CD4-positive, alpha-beta T cell treated with Interferon alpha-2 for 1 hour (primary cell): ENCODE results near the gene EHD4.

Experiments
- DNase-seq, 2 donors: peaks; one replicate each; pipeline ENCODE4 v3.0.0-alpha.2; 2020 to 2022

The EHD4 gene

GRCh38 chr15:41972253-41973242 lies at the start of gene EHD4:
Gene EHD4 (minus strand): TSS chr15:41972557. CDS start chr15:41972494, 63 bp downstream.
- peak; percentile 97 to 98 for DNase-seq

- no peak for DNase-seq
These were observed 49.2 kb upstream of the EHD4 start for GRCh38 chr15:42021593-42021992.

GRCh38 chr15:42020713-42021273 lies 48.4 kb upstream of the EHD4 start, which contains the start of gene PLA2G4E:
Gene PLA2G4E (minus strand): TSS chr15:42021042. CDS start chr15:42021030, 12 bp downstream.
- no peak for DNase-seq

- DNase-seq: no peak
These were observed 46.2 kb upstream of the EHD4 start for GRCh38 chr15:42018306-42019224.

- no peak for DNase-seq
These were observed 44.6 kb upstream of the EHD4 start for GRCh38 chr15:42016971-42017370.

- DNase-seq: no peak
These were observed 42.0 kb upstream of the EHD4 start for GRCh38 chr15:42014406-42014805.

- no peak for DNase-seq
These were observed 40.6 kb upstream of the EHD4 start for GRCh38 chr15:42012928-42013482.

GRCh38 chr15:42012241-42012640 lies 39.9 kb upstream of the EHD4 start:
- no peak for DNase-seq

GRCh38 chr15:42011074-42011473 lies 38.7 kb upstream of the EHD4 start:
- DNase-seq: no peak

GRCh38 chr15:42010434-42010833 lies 38.1 kb upstream of the EHD4 start:
- DNase-seq: no peak

GRCh38 chr15:42009474-42009873 lies 37.1 kb upstream of the EHD4 start:
- DNase-seq: no peak

- no peak for DNase-seq
These were observed 36.7 kb upstream of the EHD4 start for GRCh38 chr15:42009022-42009421.

- no peak for DNase-seq
These were observed 35.0 kb upstream of the EHD4 start for GRCh38 chr15:42007386-42007785.

- no peak for DNase-seq
These were observed 30.0 kb upstream of the EHD4 start for GRCh38 chr15:42002333-42002732.

- DNase-seq: no peak
These were observed 28.9 kb upstream of the EHD4 start for GRCh38 chr15:42001236-42001635.

GRCh38 chr15:41999290-42000285 lies 27.2 kb upstream of the EHD4 start:
- no peak for DNase-seq

- no peak for DNase-seq
These were observed 25.5 kb upstream of the EHD4 start for GRCh38 chr15:41997845-41998244.

- DNase-seq: no peak
These were observed 24.7 kb upstream of the EHD4 start for GRCh38 chr15:41996921-41997592.

GRCh38 chr15:41996376-41996775 lies 24.0 kb upstream of the EHD4 start:
- no peak for DNase-seq

GRCh38 chr15:41995476-41995855 lies 23.1 kb upstream of the EHD4 start:
- no peak for DNase-seq
